ENCODE results near the gene IGIP.

GRCh38 chr5:140101179-140101578, 24.6 kb upstream of the IGIP start:
- no peak for TF ChIP-seq CTCF (IDR thresholded peaks at IDR 0.05; ENCODE audit: extremely low read depth in 1 of 2, insufficient read depth in 1 of 2, low read depth in 1 of 2, low read length in 2 of 2)
- no peak for TF ChIP-seq JUN (IDR thresholded peaks at IDR 0.05; ENCODE audit: borderline replicate concordance, insufficient read depth, insufficient read length, low read depth)
- no peak for TF ChIP-seq POLR2AphosphoS5 (IDR thresholded peaks at IDR 0.05; ENCODE audit: insufficient read depth, low read depth, low read length)
- no peak for TF ChIP-seq MYC (IDR thresholded peaks at IDR 0.05; ENCODE audit: low read depth, low read length)
- TF ChIP-seq EZH2 (IDR thresholded peaks at IDR 0.05; ENCODE audit: borderline replicate concordance, low read depth, low read length, severe bottlenecking): no peak

Data from endothelial cell of umbilical vein (primary cell).